Stimulated activated CD4-positive, alpha-beta T cell treated with anti-CD3 and anti-CD28 coated beads, Interleukin-2, amount 100 ng/mL, for 24 hours (primary cell): ENCODE measurements around the gene ATG7.
"Not testable (repeated sequence)": the region's sequence is repeated elsewhere in the genome, so short reads cannot be mapped to it uniquely, and the experiment has no call there.

Source experiments
- DNase-seq, 2 donors: peaks; one replicate each; pipeline ENCODE4 v3.0.0-alpha.2; 2020

The ATG7 gene

GRCh38 chr3:11392014-11392859 lies 120.0 kb downstream of the ATG7 start:
- no peak for DNase-seq

GRCh38 chr3:11392860-11393114 lies 120.6 kb downstream of the ATG7 start:
- no peak for DNase-seq

GRCh38 chr3:11393401-11393800 lies 121.2 kb downstream of the ATG7 start:
- DNase-seq: no peak

GRCh38 chr3:11394392-11394791 lies 122.2 kb downstream of the ATG7 start:
- no peak for DNase-seq

GRCh38 chr3:11400213-11400612 lies 128.0 kb downstream of the ATG7 start:
- DNase-seq: no peak

- DNase-seq: no peak
Observed at GRCh38 chr3:11401434-11401833, 129.2 kb downstream of the ATG7 start.

- DNase-seq: no peak
Observed at GRCh38 chr3:11405323-11405722, 133.1 kb downstream of the ATG7 start.

- no peak for DNase-seq
Observed at GRCh38 chr3:11407644-11408043, 135.4 kb downstream of the ATG7 start.

- DNase-seq: not testable (repeated sequence)
Observed at GRCh38 chr3:11408324-11408859, 136.2 kb downstream of the ATG7 start.

- DNase-seq: no peak
Observed at GRCh38 chr3:11410564-11410963, 138.4 kb downstream of the ATG7 start.

GRCh38 chr3:11411956-11412355 lies 139.8 kb downstream of the ATG7 start:
- no peak for DNase-seq

- DNase-seq: no peak
Observed at GRCh38 chr3:11413071-11413470, 140.9 kb downstream of the ATG7 start.

GRCh38 chr3:11415099-11415498 lies 142.9 kb downstream of the ATG7 start:
- DNase-seq: no peak

GRCh38 chr3:11420066-11420465 lies 147.9 kb downstream of the ATG7 start:
- DNase-seq: no peak

GRCh38 chr3:11422291-11422690 lies 150.1 kb downstream of the ATG7 start:
- no peak for DNase-seq

- no peak for DNase-seq
Observed at GRCh38 chr3:11423868-11424267, 151.7 kb downstream of the ATG7 start.

- no peak for DNase-seq
Observed at GRCh38 chr3:11424277-11424676, 152.1 kb downstream of the ATG7 start.

- DNase-seq: no peak
Observed at GRCh38 chr3:11430207-11430606, 158.0 kb downstream of the ATG7 start.

- no peak for DNase-seq
Observed at GRCh38 chr3:11430624-11431023, 158.4 kb downstream of the ATG7 start.

GRCh38 chr3:11431319-11431718 lies 159.1 kb downstream of the ATG7 start:
- DNase-seq: no peak

- DNase-seq: no peak
Observed at GRCh38 chr3:11434017-11434526, 161.9 kb downstream of the ATG7 start.

- DNase-seq: no peak
Observed at GRCh38 chr3:11434563-11435096, 162.4 kb downstream of the ATG7 start.

- no peak for DNase-seq
Observed at GRCh38 chr3:11435440-11436165, 163.4 kb downstream of the ATG7 start.

GRCh38 chr3:11436775-11437174 lies 164.6 kb downstream of the ATG7 start:
- DNase-seq: no peak
